Left renal pelvis (tissue), 4 donors: ENCODE measurements around the gene SSH2. TPM values are rescaled to one million over a fixed set of nuclear protein-coding genes. Genes with fewer than 3 reads are reported as not detected.

Experiments used
- DNase-seq, 4 donors: peaks; one replicate each; pipeline ENCODE4 v3.0.0-alpha.2; 2013; ENCODE audit warnings: low read depth in 4 of 4, low spot score in 3 of 4
- polyA plus RNA-seq, 4 donors: library from polyadenylated mRNA; unstranded; fragments of 120-200 nt; gene quantifications; one replicate each; pipeline ENCODE4 v1.2.1, GENCODE V29; 2013; ENCODE audit not compliant: insufficient read length in 4 of 4

Gene SSH2
- polyA plus RNA-seq, 4 donors: 8.9 to 19.4 (median 17.5) TPM

GRCh38 chr17:29616300-29617048 lies 313.6 kb downstream of the SSH2 start:
- no peak for DNase-seq

GRCh38 chr17:29615492-29616299 lies 314.3 kb downstream of the SSH2 start:
- peak in 1 of 4 donors; percentile 69 for DNase-seq

GRCh38 chr17:29615048-29615385 lies 315.0 kb downstream of the SSH2 start:
- no peak for DNase-seq

GRCh38 chr17:29614349-29615047 lies 315.5 kb downstream of the SSH2 start:
- DNase-seq: no peak

- DNase-seq: no peak
Observed at GRCh38 chr17:29613856-29614255, 316.2 kb downstream of the SSH2 start.

- DNase-seq: peak in 3 of 4 donors; percentile 72 to 83 (median 83)
Observed at GRCh38 chr17:29613352-29613837, 316.6 kb downstream of the SSH2 start.

GRCh38 chr17:29612404-29613280 lies 317.4 kb downstream of the SSH2 start:
- no peak for DNase-seq

GRCh38 chr17:29612094-29612403 lies 318.0 kb downstream of the SSH2 start:
- no peak for DNase-seq

GRCh38 chr17:29611351-29612093 lies 318.5 kb downstream of the SSH2 start:
- DNase-seq: no peak

- no peak for DNase-seq
Observed at GRCh38 chr17:29610395-29610794, 319.6 kb downstream of the SSH2 start.

- no peak for DNase-seq
Observed at GRCh38 chr17:29608986-29609385, 321.0 kb downstream of the SSH2 start.

GRCh38 chr17:29607557-29608195 lies 322.4 kb downstream of the SSH2 start:
- DNase-seq: no peak

- DNase-seq: no peak
Observed at GRCh38 chr17:29603109-29603674, 326.8 kb downstream of the SSH2 start.

GRCh38 chr17:29597361-29598172 lies 332.5 kb downstream of the SSH2 start:
- no peak for DNase-seq

- DNase-seq: no peak
Observed at GRCh38 chr17:29596811-29597210, 333.2 kb downstream of the SSH2 start.

GRCh38 chr17:29595943-29596774 lies 333.9 kb downstream of the SSH2 start:
- no peak for DNase-seq
